A549 (cell line): ENCODE measurements around the gene ZSCAN12. TPM values are rescaled to one million over a fixed set of nuclear protein-coding genes. Genes with fewer than 3 reads are reported as not detected.

Experiments used
- ATAC-seq, 2 experiments: fragments of 200-7000 bp in 1 of 2; fragments of >200 bp in 1 of 2; cut with Nextera tagmentation in 1 of 2; cut with Tn5 transposase in 1 of 2; 3 replicates each; pipeline versions ENCODE4 v1.8.0 to v1.9.1; 2018 to 2020; ENCODE audit warnings: mild to moderate bottlenecking in 1 of 2, moderate library complexity in 1 of 2
- CTCF ChIA-PET: fragments of 300-600 bp; sonication (Branson Sonifier 250); formaldehyde crosslinking; extraction: SDS; loops from one replicate; lab custom pipeline; 2021; ENCODE audit warnings: antibody characterized with exemption, inconsistent platforms; lab: Yijun Ruan, JAX
- POLR2A ChIA-PET: fragments of 350-600 bp; formaldehyde crosslinking; extraction: SDS; loops from one replicate; lab custom pipeline; 2021; ENCODE audit warnings: antibody characterized with exemption, inconsistent platforms; lab: Yijun Ruan, JAX
- DNase-seq, 2 experiments: peaks; one replicate each; pipeline versions ENCODE4 v3.0.0 to v3.0.0-alpha.2; 2011 to 2016; ENCODE audit warnings: low read depth in 1 of 2, low spot score in 1 of 2
- FAIRE-seq: peaks from 2 replicates; lab custom pipeline; 2011; peaks lifted over from hg19 to GRCh38; lab: Jason Lieb, UNC
- H3K27ac ChIP-seq, 2 experiments: fragments of >200 bp; sonication (Bioruptor Twin); formaldehyde crosslinking; 3 replicates each; pipeline ENCODE4 v1.5.1; 2016 to 2017
- H3K4me1 ChIP-seq: fragments of >200 bp; sonication (Bioruptor Twin); formaldehyde crosslinking; 3 replicates; pipeline ENCODE4 v1.6.1; 2016
- H3K4me2 ChIP-seq: fragments of >200 bp; sonication (Bioruptor Twin); formaldehyde crosslinking; 3 replicates; pipeline ENCODE4 v1.6.1; 2016
- H3K4me3 ChIP-seq: fragments of >200 bp; sonication (Bioruptor Twin); formaldehyde crosslinking; 3 replicates; pipeline ENCODE4 v1.5.1; 2016
- H3K9me3 ChIP-seq: fragments of >200 bp; sonication (Bioruptor Twin); formaldehyde crosslinking; 3 replicates; pipeline ENCODE4 v1.6.1; 2016
- CBX8 ChIP-seq: fragments of 200-600 bp; sonication (generic); IDR thresholded peaks from 2 replicates; pipeline ENCODE4 v1.6.1; 2016
- CTCF ChIP-seq: fragments of >200 bp; sonication (Bioruptor Twin); formaldehyde crosslinking; IDR thresholded peaks from 3 replicates; pipeline ENCODE4 v1.5.1; 2016
- ESRRA ChIP-seq: fragments of 150-350 bp; IDR thresholded peaks from 2 replicates; pipeline ENCODE4 v1.6.1; 2014; ENCODE audit warnings: mild to moderate bottlenecking, low read length, borderline replicate concordance
- FOSL2 ChIP-seq, 2 experiments: fragments of 450-650 bp in 1 of 2; fragments of >200 bp in 1 of 2; sonication (Bioruptor Twin) in 1 of 2; formaldehyde crosslinking; IDR thresholded peaks; 2 replicates each; pipeline versions ENCODE4 v1.5.0 to v1.6.1; 2016 to 2020; ENCODE audit warnings: mild to moderate bottlenecking in 1 of 2, moderate library complexity in 1 of 2
- FOXS1 ChIP-seq: fragments of 250-450 bp; sonication (Bioruptor Pico); IDR thresholded peaks from 2 replicates; pipeline ENCODE4 v1.5.0; 2020; ENCODE audit warnings: mild to moderate bottlenecking, moderate library complexity
- HDAC2 ChIP-seq: fragments of 200-600 bp; sonication (generic); IDR thresholded peaks from 2 replicates; pipeline ENCODE4 v1.6.1; 2016
- HES2 ChIP-seq: fragments of >200 bp; sonication (Bioruptor Twin); formaldehyde crosslinking; IDR thresholded peaks from 2 replicates; pipeline ENCODE4 v1.6.1; 2016
- HOXB5 ChIP-seq: fragments of 250-450 bp; sonication (Bioruptor Pico); IDR thresholded peaks from 2 replicates; pipeline ENCODE4 v1.5.0; 2020; ENCODE audit warnings: mild to moderate bottlenecking, moderate library complexity
- KDM1A ChIP-seq: fragments of 200-600 bp; sonication (generic); IDR thresholded peaks from 2 replicates; pipeline ENCODE4 v1.6.1; 2016; ENCODE audit warnings: low read depth, mild to moderate bottlenecking
- MAZ ChIP-seq: fragments of 150-350 bp; IDR thresholded peaks from 2 replicates; pipeline ENCODE4 v1.6.1; 2014; ENCODE audit warnings: antibody characterized with exemption, low read depth, low read length, borderline replicate concordance
- NFE2L2 ChIP-seq: fragments of 150-350 bp; conservative IDR thresholded peaks from 2 replicates; pipeline ENCODE4 v1.6.1; 2014; ENCODE audit warnings: low read length
- NPAS2 ChIP-seq: fragments of 250-450 bp; sonication (Bioruptor Pico); IDR thresholded peaks from 2 replicates; pipeline ENCODE4 v1.8.0; 2022; ENCODE audit warnings: mild to moderate bottlenecking, moderate library complexity, borderline replicate concordance
- NR3C1 ChIP-seq: fragments of >200 bp; sonication (Bioruptor Twin); formaldehyde crosslinking; IDR thresholded peaks from 3 replicates; pipeline ENCODE4 v1.6.1; 2017
- PHF8 ChIP-seq: fragments of 200-600 bp; sonication (generic); IDR thresholded peaks from 2 replicates; pipeline ENCODE4 v1.6.1; 2016; ENCODE audit warnings: low read depth, mild to moderate bottlenecking, antibody characterized with exemption, moderate library complexity, borderline replicate concordance
- RAD21 ChIP-seq, 2 experiments: fragments of >200 bp in 1 of 2; sonication (Bioruptor Twin) in 1 of 2; formaldehyde crosslinking in 1 of 2; IDR thresholded peaks in 1 of 2; conservative IDR thresholded peaks in 1 of 2; 2 replicates in 1 of 2; 3 replicates in 1 of 2; pipeline ENCODE4 v1.6.1; 2012 to 2018; ENCODE audit warnings: inconsistent platforms in 1 of 2
- REST ChIP-seq: fragments of 200-600 bp; sonication (generic); IDR thresholded peaks from 2 replicates; pipeline ENCODE4 v1.6.1; 2016; ENCODE audit warnings: antibody characterized with exemption, mild to moderate bottlenecking, moderate library complexity
- RFX5 ChIP-seq: fragments of 450-650 bp; IDR thresholded peaks from 2 replicates; pipeline ENCODE4 v1.7.1; 2014; ENCODE audit warnings: antibody characterized with exemption, mild to moderate bottlenecking, moderate library complexity
- SMC3 ChIP-seq: fragments of >200 bp; sonication (Bioruptor Twin); formaldehyde crosslinking; IDR thresholded peaks from 3 replicates; pipeline ENCODE4 v1.6.1; 2018; ENCODE audit warnings: inconsistent platforms
- ZFP36 ChIP-seq: fragments of 450-650 bp; IDR thresholded peaks from 2 replicates; pipeline ENCODE4 v1.6.1; 2014; ENCODE audit warnings: borderline replicate concordance; ENCODE audit not compliant: partially characterized antibody
- ZNF302 ChIP-seq: fragments of 250-450 bp; sonication (Bioruptor Pico); IDR thresholded peaks from 2 replicates; pipeline ENCODE4 v1.9.0; 2021; ENCODE audit warnings: inconsistent platforms, mild to moderate bottlenecking, moderate library complexity
- WGBS: methylation state at CpG from one replicate; pipeline ENCODE4 v1.1.6; 2017; ENCODE audit errors: missing lambda C conversion rate; 5-methylcytosine and 5-hydroxymethylcytosine counted together
- polyA plus RNA-seq, 4 experiments: library from polyadenylated mRNA; depleted of rRNA in 3 of 4; stranded (reverse); fragments of >200 nt; fragmentation: RNase III in 1 of 4; extraction: RNeasy Plus Mini Kit Qiagen cat#74134 plus additional on column Dnase treatment in 1 of 4; gene quantifications; 2 replicates in 3 of 4; 3 replicates in 1 of 4; pipeline ENCODE4 v1.2.3, GENCODE V29; 2011 to 2017

Gene ZSCAN12
- polyA plus RNA-seq, 2 of the 4 experiments (the other 2 are of a cell fraction) = 1.9 to 3.3 TPM

GRCh38 chr6:28395918-28396317, 3.6 kb downstream of the ZSCAN12 start:
- Histone ChIP-seq H3K4me1 (no peaks in the 10 kb centered on the region), H3K27ac (no peak overlapping the region), H3K9me3 (peaks cover 7% of the 10 kb centered on the region; the same call in 2 of the 3 replicates), H3K4me2 (no peak overlapping the region), H3K4me3 (no peak overlapping the region)
- no peak for DNase-seq
- no peak for FAIRE-seq
- ChIA-PET POLR2A (interaction anchor here (0.7 kb wide), 1 partner anchor 329 kb away, joined by 3 read pairs; no protein-coding TSS in a partner anchor), CTCF (no interaction called here)
- no peak for TF ChIP-seq MAZ
- no peak for TF ChIP-seq KDM1A
- TF ChIP-seq CBX8 = no peak
- no peak for TF ChIP-seq FOSL2 (IDR thresholded peaks at IDR 0.05)
- TF ChIP-seq FOSL2 (CRISPR knock-in tag; IDR thresholded peaks at IDR 0.05) = no peak
- no peak for TF ChIP-seq CTCF
- no peak for TF ChIP-seq HDAC2
- no peak for TF ChIP-seq SMC3
- TF ChIP-seq ESRRA = no peak
- no peak for TF ChIP-seq HOXB5
- TF ChIP-seq FOXS1 (CRISPR knock-in tag) = no peak
- no peak for TF ChIP-seq PHF8
- no peak for TF ChIP-seq NR3C1
- TF ChIP-seq HES2 = no peak
- no peak for TF ChIP-seq RFX5
- TF ChIP-seq REST = no peak
- TF ChIP-seq NPAS2 (CRISPR knock-in tag) = no peak
- no peak for TF ChIP-seq ZFP36
- no peak for TF ChIP-seq NFE2L2
- no peak for TF ChIP-seq ZNF302 (CRISPR knock-in tag)
- ATAC-seq = no peak
- 92% methylated on average over 4 of the region's 4 CpGs for WGBS

GRCh38 chr6:28393912-28394662, 5.5 kb downstream of the ZSCAN12 start:
- H3K9me3 ChIP-seq = peaks cover 15% of the 10 kb centered on the region
- no peak overlapping the region for H3K27ac ChIP-seq
- CTCF ChIA-PET = interaction anchor here (1.5 kb wide), 1 partner anchor 38 kb away, joined by 4 read pairs; no protein-coding TSS in a partner anchor
- H3K4me1 ChIP-seq = no peaks in the 10 kb centered on the region
- ATAC-seq (no peak), DNase-seq (no peak), FAIRE-seq (no peak)
- 97% methylated on average over 5 of the region's 5 CpGs for WGBS
- POLR2A ChIA-PET = no interaction called here
- H3K4me3 ChIP-seq = no peak overlapping the region
- TF ChIP-seq RAD21 (conservative IDR thresholded peaks at IDR 0.05 in 1 of 2, IDR thresholded peaks at IDR 0.05 in 1 of 2) (0 out of 5 replicates have a peak, but pooled peaks of 1 of the 2 experiments have one; percentile 10), KDM1A (no peak)
- H3K4me2 ChIP-seq = no peak overlapping the region
